DMS153 (cell line): ENCODE measurements around the gene KAT2A.
A peak's percentile ranks its signal among the peaks of the same experiment; 100 is the strongest.

Experiments
- DNase-seq: peaks from one replicate; lab custom pipeline; 2025; lab: John Stamatoyannopoulos, UW

KAT2A gene

DNA sequence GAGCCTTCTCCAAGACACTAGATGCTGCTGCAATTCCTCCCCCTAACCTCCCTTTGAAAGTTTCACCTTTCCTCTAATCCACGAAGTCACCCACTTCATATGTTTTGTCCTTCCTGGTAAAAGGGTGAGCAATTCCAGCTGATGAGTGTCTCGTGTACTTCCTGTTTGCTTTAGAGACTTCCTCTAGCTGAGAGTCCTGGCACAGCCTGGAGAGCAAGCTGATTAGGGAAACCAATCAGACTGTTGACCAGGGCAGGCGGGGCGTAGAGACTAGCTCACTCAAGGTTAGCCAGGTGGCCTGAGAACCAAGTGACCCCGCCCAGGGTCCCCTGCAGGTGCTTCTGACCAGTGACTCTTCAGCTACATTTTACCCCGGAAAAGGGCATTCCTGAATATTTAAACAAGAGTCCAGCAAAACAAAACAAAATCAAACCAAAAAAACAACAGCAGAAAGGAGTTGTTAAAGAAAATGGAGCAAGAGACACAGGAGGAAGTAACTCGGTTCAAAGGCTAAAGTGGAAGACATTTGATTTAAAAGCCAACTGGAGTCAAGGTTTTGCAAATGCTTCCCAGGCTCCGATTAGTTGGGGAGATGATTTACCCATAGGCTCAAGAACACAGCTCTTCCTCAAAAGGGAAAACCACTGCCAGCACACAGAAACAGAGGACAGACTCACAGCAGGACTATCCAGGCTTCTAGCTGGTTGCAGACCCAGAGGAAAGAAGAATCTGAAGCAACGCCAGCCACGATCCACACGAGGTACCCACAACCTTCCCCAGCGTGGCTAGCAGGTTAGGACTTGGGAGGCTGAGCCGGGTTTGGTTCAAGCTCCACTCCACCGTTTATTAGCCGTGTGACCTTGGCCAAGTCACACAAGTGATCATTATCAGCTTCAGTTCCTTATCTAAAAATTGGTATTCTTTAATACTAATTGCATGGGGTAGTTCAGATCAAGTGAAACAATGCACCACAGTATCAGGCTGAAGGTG, 14.8 kb upstream of the KAT2A start:
- DNase-seq = peak; percentile 93

DNA sequence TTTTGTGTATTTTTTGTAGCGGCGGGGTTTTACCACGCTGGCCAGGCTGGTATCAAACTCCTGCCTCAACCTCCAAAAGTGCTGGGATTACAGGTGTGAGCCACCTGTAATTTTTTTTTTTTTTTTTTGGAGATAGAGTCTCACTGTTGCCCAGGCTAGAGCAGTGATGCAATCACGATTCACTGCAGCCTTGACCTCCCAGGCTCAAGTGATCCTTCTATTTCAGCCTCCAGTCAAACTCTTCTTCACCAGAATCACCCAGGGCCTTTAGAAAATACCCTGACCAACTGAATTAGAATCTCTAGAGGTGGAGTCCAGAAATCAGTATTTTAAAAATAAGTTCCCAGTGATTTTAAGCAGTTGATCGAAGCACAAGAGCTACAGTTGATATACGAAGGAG, 14.0 kb upstream of the KAT2A start:
- DNase-seq = no peak

DNA sequence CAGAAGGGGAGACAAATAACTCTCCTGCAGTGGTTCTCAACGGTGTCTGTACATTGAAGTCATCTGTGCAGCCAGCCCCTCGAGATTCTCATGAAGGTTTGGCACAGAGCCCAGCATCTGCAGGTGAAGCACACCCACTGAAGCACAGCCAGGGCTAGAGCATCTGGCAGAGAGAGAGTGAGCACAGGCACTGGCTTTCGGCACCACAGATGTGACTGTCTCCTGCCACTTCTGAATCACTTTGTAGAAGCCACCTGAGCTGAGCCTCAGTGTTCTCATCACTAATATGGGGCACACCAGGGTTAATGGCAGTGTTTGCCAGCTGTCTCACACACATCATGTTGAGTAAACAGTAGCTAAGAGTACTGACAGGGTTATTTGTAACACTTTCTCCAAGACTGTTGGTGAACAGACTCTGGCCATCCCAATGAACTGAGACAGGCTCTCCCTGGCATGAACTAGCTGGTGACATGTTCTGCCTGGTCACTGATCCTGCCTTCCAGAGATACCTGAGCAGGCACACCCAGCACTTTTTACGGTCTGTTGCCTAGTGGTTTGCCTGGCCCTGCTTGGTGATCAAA, 12.4 kb upstream of the KAT2A start:
- DNase-seq = peak; percentile 81

DNA sequence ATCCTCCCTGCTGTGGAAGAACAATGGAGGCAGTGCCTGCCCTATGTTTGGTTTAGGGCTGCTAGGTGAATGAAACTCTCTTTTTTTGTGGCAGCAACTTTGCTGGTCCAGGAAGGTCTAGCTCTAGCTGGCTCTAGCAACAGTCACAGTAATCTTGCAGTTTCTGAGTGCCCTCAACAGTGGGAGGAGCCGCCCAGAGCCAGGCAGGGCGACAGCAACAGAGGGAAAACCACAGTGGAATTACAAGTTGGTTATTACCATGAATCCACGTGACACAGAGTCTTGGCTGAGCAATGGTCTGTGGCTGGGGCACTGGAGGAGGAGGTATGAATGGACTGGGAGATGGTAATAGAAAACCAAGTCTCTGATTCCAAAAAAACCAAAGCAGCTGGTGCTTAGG, 11.8 kb upstream of the KAT2A start:
- no peak for DNase-seq

DNA sequence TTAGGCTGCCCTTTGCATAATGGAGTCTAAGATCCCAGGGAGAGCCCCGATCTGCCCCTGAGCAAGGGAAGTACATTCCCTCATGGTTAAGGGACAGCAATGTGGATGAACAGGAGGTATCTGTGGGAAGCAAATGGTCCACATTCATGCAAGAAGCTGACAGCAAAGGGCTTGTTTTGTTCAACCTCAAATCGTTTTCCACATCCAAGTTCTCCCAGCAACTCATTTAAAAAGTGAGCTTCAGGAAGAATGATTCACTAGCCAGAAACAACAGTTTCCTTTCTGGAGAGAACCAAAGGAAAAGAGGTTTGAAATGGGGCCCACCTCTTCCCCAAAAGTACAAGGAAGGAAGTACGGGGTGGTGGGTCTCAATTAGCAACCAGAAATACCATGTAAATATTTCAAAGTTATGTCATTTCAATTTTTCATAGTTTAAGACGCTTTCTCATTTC, 10.8 kb upstream of the KAT2A start:
- DNase-seq = no peak

DNA sequence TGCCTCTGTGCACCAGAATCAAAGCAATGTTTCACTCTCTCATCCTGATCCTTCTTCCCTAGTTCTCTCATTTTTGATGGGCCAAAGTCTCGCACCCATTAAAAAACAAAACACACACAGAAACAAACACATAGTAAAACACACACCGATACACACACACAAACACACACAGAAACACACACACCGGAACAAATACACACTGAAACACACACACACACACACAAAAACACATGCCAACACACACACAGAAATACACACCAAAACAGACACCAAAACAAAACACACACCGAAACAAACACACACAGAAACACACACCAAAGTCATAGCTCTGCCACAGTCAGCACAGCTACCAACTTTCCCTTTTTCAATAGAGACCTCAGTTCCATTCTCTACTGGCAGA, 10.1 kb upstream of the KAT2A start:
- no peak for DNase-seq

DNA sequence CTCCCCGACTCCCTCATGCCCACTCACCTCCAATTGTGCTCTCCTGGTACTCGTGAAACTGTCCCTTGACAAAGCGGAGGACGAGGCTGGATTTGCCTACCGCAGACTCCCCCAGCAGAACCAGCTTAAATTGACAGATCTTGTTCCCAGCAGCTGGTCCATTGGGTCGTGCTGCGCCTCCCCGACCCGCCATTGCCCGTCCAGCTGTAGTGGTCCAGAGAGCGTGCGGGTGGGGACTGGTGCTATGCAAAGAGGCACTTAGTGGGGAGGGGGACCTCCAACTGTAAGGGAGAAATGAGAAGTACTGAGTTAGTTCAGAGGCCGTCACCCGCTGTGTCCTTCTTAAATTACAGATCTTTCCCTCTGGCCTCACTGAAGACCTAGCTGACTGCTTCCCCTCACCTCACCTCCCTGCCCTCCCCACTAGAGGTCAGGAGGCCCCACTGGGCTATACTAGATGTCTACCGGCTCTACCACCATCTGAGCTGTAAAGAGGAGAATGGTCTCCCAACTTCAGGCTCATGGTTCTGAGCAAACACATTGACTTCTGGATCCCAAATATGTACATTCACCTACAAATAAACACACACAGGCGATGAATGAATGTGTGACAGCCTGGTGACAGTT, 9.3 kb upstream of the KAT2A start:
- DNase-seq = no peak

DNA sequence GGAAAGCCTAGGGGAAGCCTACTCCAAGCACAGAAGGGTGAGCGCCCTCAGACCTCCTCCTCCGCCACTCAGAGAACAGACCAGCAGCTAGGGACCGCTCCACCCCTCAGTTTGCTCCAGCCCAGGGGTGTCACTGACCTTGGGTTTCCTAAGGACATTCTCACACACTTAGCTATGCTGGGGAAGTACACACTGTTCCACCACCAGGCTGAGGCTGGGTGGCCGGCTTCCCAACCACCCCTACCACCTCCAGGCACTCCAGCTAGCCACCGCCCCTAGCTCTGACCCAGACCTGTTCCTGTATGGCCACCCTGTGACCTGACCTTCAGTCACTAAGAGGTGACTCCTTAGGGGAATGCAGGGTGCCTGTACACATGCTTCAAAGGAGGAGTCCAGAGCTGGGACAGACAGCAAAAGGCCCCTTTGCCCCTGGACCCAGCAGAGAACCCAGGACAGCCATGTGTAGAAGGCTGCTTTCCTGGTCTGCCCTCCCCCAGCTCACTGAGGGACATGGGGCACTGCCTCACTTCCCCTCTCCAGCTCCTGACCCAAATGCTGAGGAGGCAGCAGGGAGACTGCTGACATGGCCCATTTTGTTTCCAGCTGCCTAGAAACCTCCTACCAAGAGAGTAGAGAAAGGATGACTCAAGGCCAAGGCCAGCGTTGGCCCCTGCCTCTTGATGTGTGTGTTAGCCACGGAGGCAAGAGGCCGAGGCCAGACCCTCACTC, 8.1 kb upstream of the KAT2A start:
- DNase-seq = no peak

DNA sequence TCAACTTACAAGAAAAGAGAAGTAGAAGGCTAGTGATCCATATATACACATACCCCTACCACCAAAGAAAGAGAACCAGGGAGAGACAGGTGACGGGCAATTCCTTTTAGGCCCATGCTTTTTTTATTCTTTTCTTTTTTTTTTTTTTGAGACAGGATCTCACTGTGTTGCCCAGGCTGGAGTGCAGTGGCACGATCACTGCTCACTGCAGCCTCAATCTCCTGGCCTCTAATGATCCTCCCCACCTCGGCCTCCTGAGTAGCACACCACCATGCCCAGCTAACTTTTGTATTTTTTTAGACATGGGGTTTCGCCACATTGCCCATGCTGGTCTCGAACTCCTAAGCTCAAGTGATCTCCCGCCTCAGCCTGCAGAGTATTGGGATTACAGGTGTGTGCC, 6.2 kb upstream of the KAT2A start:
- DNase-seq = no peak

DNA sequence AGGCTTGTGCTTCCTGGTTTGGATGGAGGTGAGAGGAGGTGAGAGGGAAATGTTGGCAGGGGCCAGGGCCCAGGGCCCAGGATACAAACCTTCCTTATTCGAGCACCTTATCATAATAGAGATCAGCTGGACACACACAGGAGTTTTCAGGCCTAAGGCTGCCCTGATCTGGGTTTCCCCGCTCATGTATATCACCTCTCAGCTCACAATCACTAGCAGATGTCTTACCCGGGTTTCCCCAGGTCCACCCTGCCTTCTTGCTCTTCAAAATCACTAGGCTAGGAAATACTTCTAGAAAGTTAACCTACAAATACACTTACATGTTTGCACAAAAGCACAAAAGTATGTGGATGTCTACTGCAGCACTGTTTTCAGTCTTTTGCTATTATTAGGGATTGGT, 5.7 kb upstream of the KAT2A start:
- no peak for DNase-seq

DNA sequence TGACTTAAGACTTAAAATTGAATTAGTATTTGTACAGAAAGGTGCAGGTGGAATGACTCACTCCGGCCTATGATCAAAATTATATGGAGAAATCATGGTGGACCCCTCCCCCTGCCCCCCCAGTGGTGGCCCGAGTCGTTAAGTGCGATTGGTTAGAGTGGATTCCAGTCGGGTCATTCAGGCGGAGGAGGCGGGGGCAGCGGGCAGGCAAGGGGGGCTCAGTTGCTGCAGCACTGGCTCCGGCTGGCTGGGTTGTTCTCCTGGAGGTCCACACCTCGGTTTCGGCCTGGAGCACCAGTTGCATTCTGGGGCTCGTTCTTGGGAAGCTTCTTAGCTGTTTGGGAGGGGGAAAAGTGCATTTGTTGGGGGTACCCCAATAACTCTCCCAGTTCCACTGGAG, 4.4 kb upstream of the KAT2A start:
- DNase-seq = no peak

DNA sequence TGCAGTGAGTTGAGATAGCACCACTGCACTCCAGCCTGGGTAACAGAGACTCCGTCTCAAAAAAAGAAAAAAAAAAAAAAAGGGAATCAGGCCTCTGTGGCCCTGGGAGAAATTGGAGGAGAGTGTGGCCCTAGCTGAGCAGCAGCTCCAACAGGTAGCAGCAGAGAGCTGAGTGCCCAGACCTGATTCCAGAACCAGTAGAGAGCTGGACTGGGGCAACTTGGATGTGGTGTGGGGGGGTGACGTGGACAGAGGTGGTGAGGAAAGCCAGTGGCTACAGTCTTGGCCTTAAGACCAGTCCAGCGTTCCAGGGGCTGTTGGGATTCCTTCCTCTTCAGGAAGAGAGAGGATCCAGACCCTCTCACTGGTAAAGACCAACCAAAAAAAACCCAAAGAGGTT, 3.1 kb upstream of the KAT2A start:
- DNase-seq = no peak

DNA sequence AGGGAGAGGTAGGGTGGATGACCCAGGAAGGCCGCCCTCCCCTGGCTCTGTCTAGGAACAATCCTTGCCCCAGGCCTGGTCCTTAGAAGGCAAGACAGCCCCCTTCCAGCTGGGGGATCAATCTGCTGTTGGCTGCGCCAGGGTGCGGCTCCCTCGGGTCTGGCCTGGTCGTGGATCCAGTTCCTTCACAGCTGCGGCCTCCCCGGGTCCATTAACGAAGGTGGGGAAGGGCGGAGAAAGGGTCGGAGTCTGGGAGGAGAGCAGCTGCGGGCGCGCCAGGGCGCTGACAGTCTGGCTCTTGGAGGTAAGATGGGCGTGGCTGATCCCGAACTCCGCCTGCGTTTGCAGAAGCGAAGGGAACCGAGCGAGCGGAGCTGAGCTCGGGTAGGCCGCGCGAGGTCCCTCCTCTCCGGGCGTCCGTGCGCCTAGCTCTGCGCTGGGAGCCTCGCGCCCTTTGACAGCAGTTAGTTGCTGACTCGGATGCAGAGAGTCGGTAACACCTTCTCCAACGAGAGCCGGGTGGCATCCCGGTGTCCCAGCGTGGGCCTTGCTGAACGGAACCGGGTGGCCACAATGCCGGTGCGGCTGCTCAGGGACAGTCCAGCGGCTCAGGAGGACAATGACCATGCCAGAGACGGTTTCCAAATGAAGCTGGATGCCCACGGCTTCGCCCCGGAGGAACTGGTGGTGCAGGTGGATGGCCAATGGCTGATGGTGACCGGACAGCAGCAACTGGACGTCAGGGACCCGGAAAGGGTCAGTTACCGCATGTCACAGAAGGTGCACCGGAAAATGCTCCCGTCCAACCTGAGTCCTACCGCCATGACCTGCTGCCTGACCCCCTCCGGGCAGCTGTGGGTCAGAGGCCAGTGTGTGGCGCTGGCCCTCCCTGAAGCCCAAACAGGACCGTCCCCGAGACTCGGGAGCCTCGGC, 1.5 kb upstream of the KAT2A start, which contains the start of gene HSPB9:
Gene HSPB9, plus strand, starts transcription at position 434 of the 933 bp plus-strand sequence. Its CDS starts 47 bp downstream, at position 481.
- DNase-seq = peak; percentile 68

DNA sequence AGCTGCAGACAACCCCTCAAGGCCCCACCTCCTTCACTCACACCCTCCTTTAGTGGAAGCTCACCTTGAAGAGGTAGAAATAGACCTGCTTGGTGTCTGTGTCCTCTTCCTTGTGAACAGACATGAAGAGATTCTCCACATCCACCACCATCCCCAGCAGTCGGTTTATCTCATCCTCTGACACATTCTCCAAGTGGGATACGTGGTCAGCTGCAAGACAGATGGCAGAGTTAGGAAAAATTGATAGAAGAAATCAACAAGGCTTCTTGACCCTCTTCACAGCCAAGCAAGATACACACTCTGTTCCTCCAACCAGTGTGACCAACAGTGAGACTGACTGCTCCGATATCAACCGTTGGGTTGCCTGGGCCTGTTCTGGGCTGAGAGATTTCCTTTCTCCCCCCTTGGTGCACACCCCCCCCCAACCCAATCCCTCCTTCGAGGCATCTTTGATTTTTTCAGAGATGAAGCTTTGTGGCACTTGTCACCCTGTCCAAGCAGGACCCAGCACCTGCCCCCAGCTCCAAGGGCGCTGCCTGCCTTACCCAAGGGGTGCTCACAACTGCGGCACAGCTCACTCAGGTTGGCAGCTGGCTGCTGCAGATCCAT, 902 bp downstream of the KAT2A start:
- no peak for DNase-seq

DNA sequence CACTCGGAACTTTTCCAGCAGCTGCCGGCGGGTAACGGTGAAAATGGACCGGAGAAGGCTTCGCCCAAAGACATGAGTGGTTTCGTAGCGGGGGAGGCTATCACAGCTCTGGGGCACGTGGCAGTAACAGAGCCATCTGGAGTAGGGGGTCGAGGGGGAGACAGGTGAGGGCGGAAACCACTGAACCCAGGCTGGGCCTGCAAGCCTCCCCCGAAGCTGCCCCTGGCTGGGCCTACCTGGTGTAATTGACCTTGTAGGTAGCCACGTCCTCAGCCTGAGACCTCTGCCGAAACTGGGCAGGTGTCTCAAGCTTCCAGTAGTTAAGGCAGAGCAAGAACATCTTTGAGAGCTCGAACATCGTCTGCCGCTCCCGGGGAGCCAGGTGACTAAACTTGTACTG, 1.9 kb downstream of the KAT2A start:
- no peak for DNase-seq

DNA sequence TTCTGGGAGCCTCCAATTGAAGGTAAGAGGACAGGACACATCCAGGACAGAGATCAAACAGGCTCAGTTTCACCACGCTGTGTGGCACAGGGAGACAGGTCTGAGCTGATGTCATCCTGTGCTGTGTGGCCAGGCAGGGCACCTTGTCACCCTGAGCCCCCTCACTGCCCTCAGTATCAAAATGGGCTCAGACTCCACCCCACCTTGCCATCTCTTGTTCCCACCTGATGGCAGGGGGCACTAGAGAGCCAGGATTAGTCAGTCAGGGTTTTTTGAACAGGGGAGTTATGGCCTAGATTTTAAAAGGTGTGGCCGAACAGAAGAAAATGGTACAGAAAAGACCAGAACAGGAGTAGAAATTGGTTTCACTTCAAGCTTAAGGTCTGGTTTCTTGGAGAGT, 2.6 kb downstream of the KAT2A start:
- DNase-seq = no peak

DNA sequence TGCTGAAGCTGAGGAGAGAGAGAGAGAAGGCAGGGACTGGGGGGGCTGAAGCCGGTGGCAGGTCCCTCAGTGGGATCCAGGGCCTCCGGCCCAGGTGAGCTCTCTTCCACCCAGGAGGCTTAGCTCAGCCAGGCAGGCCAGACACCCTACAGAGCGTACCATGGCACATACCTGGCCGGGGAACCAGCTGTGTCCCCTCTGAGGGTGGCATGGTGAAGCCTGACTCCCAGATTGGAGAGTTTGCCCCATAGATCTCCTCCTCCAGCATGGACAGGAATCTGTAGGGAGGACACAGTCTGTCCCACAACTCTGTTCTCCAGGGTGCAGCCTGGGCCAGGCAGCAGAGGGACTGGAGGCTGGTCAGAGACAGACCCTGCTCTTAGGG, 3.0 kb downstream of the KAT2A start:
- no peak for DNase-seq

DNA sequence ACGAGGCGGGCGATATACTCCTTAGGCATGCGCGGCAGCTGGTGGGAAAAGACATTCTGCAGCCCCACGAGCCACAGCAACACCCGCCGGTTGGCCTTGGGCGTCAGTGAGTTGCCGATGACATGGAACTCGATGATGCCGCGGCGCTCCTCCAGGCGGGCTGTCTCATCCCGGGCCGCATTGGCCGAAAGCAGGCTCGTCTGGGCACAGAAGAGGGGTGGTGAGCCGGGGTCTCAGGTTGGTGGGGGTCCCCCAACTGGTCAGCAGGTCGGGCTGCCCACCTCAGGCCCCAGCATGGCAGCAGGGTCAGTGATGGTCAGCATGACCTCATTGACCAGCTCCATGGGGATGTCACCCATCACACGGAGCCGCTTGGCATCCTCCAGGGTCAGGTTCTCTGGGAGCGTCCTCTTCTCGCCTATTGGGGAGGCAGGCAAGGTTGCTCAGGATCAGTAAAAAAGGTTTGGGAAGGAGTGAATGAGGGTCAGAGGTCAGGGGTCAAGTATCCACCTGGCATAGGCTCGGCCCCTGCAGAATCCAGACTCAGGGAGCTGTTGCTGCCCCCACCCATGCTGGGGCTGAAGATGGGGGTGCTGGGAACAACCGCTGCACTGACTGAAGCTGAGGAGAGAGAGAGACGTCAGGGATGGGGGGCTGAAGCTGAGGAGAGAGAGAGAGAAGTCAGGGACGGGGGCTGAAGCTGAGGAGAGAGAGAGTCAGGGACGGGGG, 3.6 kb downstream of the KAT2A start:
- no peak for DNase-seq

DNA sequence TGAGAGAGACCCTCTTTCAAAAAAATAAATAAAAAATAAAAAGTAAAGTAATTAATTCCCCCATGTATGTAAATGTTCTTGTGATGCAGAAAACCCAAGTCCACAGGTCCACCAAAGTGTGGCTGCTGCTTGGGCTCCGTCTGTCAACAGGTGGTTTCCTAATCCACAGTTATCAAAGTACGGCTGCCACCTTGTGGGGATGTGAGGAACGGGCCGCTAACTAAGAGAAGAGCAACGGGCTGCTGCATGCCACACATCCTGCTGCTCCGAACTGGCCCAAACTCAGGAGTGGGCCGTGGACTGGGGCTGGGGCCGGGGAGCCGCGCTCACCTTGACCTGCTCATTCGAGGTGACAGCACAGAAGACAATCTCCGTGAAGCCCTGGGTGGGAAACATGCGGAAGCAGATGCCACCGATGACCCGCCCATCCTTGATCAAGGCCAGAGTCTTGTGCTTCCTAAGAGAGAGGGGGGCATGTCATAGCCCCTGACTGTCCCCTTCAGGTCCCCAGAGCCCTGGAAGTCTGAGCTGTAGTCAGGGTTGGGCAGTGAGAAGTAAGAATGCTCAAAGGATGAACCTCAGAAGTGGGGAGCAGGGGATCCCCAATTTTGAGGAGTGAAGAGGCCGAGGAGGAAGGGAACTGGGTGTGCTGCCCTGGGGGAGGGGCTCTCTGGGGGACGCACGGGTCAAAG, 4.3 kb downstream of the KAT2A start:
- peak; percentile 68 for DNase-seq
